Measurements from ENCODE around the gene FMNL2. TPM values are rescaled to one million over a fixed set of nuclear protein-coding genes. Genes with fewer than 3 reads are reported as not detected.

FMNL2 gene
- total RNA-seq, 4 donors from 2014 or later: 25.2 to 35.0 (median 27.4) TPM

DNA sequence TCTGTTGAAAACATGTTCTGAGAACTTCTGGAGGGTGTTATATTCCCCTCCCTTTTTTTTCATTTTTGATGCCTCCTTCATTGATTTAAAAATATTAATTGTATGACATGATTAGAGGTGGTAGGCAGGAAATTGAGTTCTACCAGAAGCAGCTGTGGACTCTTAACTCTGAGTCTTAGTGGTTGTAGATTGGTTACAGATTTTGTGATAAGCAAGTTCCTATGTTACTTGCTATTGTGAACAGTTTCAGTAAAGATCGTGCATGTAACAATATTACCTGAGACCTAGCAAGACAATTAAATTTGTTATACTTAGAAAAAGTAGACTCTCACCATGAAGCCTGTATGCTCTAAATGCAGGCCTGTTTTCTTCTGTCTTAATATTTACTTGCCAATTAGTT, 294.2 kb downstream of the FMNL2 start:
- TF ChIP-seq POLR2A (IDR thresholded peaks at IDR 0.05): no peak
- TF ChIP-seq, protein P1, sequence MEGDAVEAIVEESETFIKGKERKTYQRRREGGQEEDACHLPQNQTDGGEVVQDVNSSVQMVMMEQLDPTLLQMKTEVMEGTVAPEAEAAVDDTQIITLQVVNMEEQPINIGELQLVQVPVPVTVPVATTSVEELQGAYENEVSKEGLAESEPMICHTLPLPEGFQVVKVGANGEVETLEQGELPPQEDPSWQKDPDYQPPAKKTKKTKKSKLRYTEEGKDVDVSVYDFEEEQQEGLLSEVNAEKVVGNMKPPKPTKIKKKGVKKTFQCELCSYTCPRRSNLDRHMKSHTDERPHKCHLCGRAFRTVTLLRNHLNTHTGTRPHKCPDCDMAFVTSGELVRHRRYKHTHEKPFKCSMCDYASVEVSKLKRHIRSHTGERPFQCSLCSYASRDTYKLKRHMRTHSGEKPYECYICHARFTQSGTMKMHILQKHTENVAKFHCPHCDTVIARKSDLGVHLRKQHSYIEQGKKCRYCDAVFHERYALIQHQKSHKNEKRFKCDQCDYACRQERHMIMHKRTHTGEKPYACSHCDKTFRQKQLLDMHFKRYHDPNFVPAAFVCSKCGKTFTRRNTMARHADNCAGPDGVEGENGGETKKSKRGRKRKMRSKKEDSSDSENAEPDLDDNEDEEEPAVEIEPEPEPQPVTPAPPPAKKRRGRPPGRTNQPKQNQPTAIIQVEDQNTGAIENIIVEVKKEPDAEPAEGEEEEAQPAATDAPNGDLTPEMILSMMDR (IDR thresholded peaks at IDR 0.05): no peak
- no peak for TF ChIP-seq EP300 (IDR thresholded peaks at IDR 0.05)
- no peak for TF ChIP-seq POLR2AphosphoS5 (IDR thresholded peaks at IDR 0.05)
- Histone ChIP-seq H3K9me3 (no peaks in the 10 kb centered on the region), H3K4me1 (peaks cover 0 to 10% (median 0%) of the 10 kb centered on the region in 3 donors), H3K36me3 (peaks cover 0 to 61% of the 10 kb centered on the region in 2 donors), H3K4me3 (no peak overlapping the region), H3K27me3 (no peaks in the 10 kb centered on the region), H3K27ac (no peak overlapping the region)
- ATAC-seq: no peak
- 77 to 91% methylated on average over 1 of the region's 1 CpG for WGBS, 2 donors (ENCODE audit: low coverage in 1 of 2)

DNA sequence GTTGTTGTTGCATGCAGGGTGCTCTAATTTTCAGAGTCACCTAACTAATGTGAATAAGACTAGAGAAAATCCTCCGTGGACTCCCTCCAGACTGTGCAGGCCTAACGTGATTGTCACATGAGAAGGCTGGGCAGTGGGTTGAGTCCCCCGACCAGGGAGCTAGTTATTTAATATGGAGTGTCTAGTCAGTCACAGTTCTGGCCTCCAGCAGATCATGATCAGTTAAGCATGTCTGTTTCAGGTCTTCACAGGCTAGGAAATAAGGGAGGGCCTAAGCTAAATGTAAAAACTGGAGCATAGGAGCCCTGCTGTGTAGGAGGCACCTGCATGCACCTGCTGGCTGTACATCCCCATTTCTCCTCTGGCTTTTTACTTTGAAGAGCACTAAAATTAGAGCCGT, 295.5 kb downstream of the FMNL2 start:
- peaks cover 0 to 10% (median 0%) of the 10 kb centered on the region in 3 donors for H3K4me1 ChIP-seq
- H3K9me3 ChIP-seq: no peaks in the 10 kb centered on the region
- no peak overlapping the region for H3K27ac ChIP-seq
- no peaks in the 10 kb centered on the region for H3K27me3 ChIP-seq
- no peak overlapping the region for H3K4me3 ChIP-seq
- ATAC-seq: no peak
- TF ChIP-seq EP300 (IDR thresholded peaks at IDR 0.05): no peak
- TF ChIP-seq, protein P1 (IDR thresholded peaks at IDR 0.05): no peak
- no peak for TF ChIP-seq POLR2AphosphoS5 (IDR thresholded peaks at IDR 0.05)
- TF ChIP-seq POLR2A (IDR thresholded peaks at IDR 0.05): no peak
- 78 to 92% methylated on average over 4 of the region's 4 CpGs for WGBS, 2 donors (ENCODE audit: low coverage in 1 of 2)
- peaks cover 0 to 60% of the 10 kb centered on the region in 2 donors for H3K36me3 ChIP-seq

DNA sequence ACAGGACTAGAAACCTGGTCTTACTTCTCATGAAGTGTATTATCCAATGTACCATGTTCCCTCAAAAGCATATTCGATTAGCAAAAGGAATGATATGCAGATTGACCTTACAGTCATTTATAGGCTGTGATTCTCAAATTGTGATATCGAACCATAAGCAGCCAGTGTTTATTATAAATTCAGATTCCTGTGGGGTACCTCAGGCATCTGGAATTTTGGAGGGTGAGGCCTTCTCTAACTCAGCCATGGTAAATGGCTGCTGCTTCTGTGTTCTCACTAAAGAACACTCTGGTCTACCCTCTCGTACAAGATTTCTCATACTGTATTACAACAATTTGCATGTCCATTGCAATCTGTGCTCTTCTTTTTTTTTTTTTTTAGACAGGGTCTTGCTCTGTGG, 297.8 kb downstream of the FMNL2 start:
- TF ChIP-seq EP300 (IDR thresholded peaks at IDR 0.05): no peak
- no peak overlapping the region for H3K4me3 ChIP-seq
- H3K9me3 ChIP-seq: no peaks in the 10 kb centered on the region
- no peaks in the 10 kb centered on the region for H3K27me3 ChIP-seq
- ATAC-seq: no peak
- H3K4me1 ChIP-seq: peaks cover 0 to 7% (median 0%) of the 10 kb centered on the region in 3 donors
- 82 to 92% methylated on average over 3 of the region's 3 CpGs for WGBS, 2 donors (ENCODE audit: low coverage in 1 of 2)
- H3K27ac ChIP-seq: no peak overlapping the region
- H3K36me3 ChIP-seq: peaks cover 0 to 76% of the 10 kb centered on the region in 2 donors

DNA sequence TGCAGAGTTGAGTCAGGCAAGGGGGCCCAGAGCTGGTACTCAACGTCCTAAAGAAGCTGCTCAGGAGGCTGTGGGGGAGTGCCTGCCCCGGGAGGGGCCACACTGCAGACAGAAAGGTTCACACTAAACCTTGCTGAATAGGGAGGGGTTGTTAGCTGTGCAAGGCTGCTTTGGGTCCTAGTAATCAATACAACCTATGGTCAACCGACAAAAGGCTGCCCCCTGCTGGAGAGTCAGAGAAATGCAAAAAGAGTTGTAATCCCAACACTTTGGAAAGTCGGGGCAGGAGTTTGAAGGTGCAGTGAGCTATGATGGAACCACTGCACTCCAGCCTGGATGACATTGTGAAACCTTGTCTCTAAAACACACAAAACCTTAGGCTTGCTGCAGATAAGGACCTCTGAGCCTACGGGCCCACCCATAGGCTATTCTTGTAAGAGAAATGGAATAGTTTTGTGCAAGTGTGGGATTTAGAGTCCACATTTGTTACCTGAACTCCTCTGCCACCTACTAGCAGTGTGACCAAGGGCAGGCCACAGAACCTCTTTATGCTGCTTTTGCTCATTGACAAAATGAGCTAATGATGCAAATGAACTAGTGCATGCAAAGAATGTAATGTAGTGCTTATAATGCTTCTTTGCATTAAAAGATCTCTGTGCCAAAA, 300.8 kb downstream of the FMNL2 start:
- 27 to 39% methylated on average over 4 to 5 of the region's 5 CpGs for WGBS, 2 donors (ENCODE audit: low coverage in 1 of 2)
- peak; percentile 39 for ATAC-seq
- peaks cover 0 to 7% (median 0%) of the 10 kb centered on the region in 3 donors for H3K4me1 ChIP-seq
- H3K27ac ChIP-seq: no peak overlapping the region
- H3K36me3 ChIP-seq: peaks cover 0 to 82% of the 10 kb centered on the region in 2 donors
- no peak overlapping the region for H3K4me3 ChIP-seq
- TF ChIP-seq POLR2A (IDR thresholded peaks at IDR 0.05): no peak
- no peak for TF ChIP-seq POLR2AphosphoS5 (IDR thresholded peaks at IDR 0.05)
- no peak for TF ChIP-seq EP300 (IDR thresholded peaks at IDR 0.05)
- TF ChIP-seq, protein P1 (IDR thresholded peaks at IDR 0.05): peak; percentile 52 to 81 (median 74)
- no peaks in the 10 kb centered on the region for H3K27me3 ChIP-seq
- H3K9me3 ChIP-seq: no peaks in the 10 kb centered on the region

DNA sequence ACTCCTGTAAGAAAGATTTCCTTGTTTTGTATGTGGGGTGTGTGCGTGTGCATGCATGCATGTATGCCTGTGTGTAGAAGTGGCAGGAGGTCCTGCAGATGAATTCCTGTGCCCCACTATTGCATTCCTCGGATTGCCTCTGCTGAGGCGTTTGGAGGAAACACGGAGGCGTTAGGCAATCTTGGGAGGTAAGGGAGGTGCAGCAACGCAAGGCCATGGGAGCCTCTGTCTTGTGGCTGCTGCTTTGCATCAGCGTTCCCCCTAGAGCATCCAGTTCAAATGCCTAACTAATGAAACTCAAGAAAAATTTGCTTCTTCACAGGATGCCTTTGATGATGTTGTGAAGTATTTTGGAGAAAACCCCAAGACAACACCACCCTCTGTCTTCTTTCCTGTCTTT, 302.3 kb downstream of the FMNL2 start:
- Histone ChIP-seq H3K27me3 (no peaks in the 10 kb centered on the region), H3K9me3 (no peaks in the 10 kb centered on the region), H3K4me1 (peaks cover 0 to 7% (median 0%) of the 10 kb centered on the region in 3 donors), H3K27ac (no peak overlapping the region), H3K4me3 (no peak overlapping the region), H3K36me3 (peaks cover 0 to 84% of the 10 kb centered on the region in 2 donors)
- TF ChIP-seq EP300 (IDR thresholded peaks at IDR 0.05): no peak
- no peak for TF ChIP-seq POLR2A (IDR thresholded peaks at IDR 0.05)
- no peak for TF ChIP-seq POLR2AphosphoS5 (IDR thresholded peaks at IDR 0.05)
- TF ChIP-seq, protein P1 (IDR thresholded peaks at IDR 0.05): no peak
- ATAC-seq: no peak
- 84 to 86% methylated on average over 6 to 7 of the region's 7 CpGs for WGBS, 2 donors (ENCODE audit: low coverage in 1 of 2)
